DND-41 (cell line): Measurements from ENCODE around the gene MAPK8IP1.
"Not testable (repeated sequence)": the region's sequence is repeated elsewhere in the genome, so short reads cannot be mapped to it uniquely, and the experiment has no call there.

Experiments
- ATAC-seq: fragments of 200-7000 bp; cut with Tn5 transposase; 3 replicates; pipeline ENCODE4 v1.9.1; 2021; ENCODE audit warnings: low read depth; ENCODE audit not compliant: insufficient read depth
- DNase-seq: peaks from one replicate; pipeline ENCODE4 v3.0.0-alpha.2; 2020
- H2AFZ ChIP-seq: 2 replicates; pipeline ENCODE4 v1.6.0; 2012; ENCODE audit warnings: low read depth, low read length
- H3K27ac ChIP-seq: 2 replicates; pipeline ENCODE4 v1.5.1; 2012; ENCODE audit warnings: low read length, inconsistent platforms
- H3K27me3 ChIP-seq: fragments of 200-600 bp; sonication (generic); 2 replicates; pipeline ENCODE4 v1.6.0; 2012; ENCODE audit warnings: low read length, mild to moderate bottlenecking, inconsistent platforms; ENCODE audit not compliant: insufficient read depth, poor library complexity
- H3K36me3 ChIP-seq: 2 replicates; pipeline ENCODE4 v1.5.1; 2012; ENCODE audit warnings: low read length, inconsistent platforms; ENCODE audit not compliant: insufficient read depth
- H3K4me1 ChIP-seq: 2 replicates; pipeline ENCODE4 v1.5.1; 2012; ENCODE audit warnings: mild to moderate bottlenecking, low read length; ENCODE audit not compliant: insufficient read depth
- H3K4me2 ChIP-seq: 2 replicates; pipeline ENCODE4 v1.6.0; 2012; ENCODE audit warnings: mild to moderate bottlenecking, moderate library complexity, low read length, inconsistent platforms; ENCODE audit not compliant: insufficient read depth
- H3K4me3 ChIP-seq, 2 experiments: fragments of 200-600 bp in 1 of 2; shearing (Covaris generic) in 1 of 2; 2 replicates each; pipeline ENCODE4 v1.5.1; 2012 to 2016; ENCODE audit warnings: inconsistent platforms in 2 of 2, low read length in 2 of 2, mild to moderate bottlenecking in 2 of 2, low read depth in 1 of 2, moderate library complexity in 1 of 2
- H3K79me2 ChIP-seq: 2 replicates; pipeline ENCODE4 v1.6.0; 2012; ENCODE audit warnings: low read length, inconsistent platforms; ENCODE audit not compliant: insufficient read depth
- H3K9ac ChIP-seq: 2 replicates; pipeline ENCODE4 v1.6.0; 2012; ENCODE audit warnings: low read depth, mild to moderate bottlenecking, inconsistent platforms, low read length, moderate library complexity
- H3K9me3 ChIP-seq: 2 replicates; pipeline ENCODE4 v1.5.1; 2012; ENCODE audit warnings: low read length, moderate library complexity, mild to moderate bottlenecking, inconsistent platforms; ENCODE audit not compliant: insufficient read depth, severe bottlenecking
- H4K20me1 ChIP-seq: 2 replicates; pipeline ENCODE4 v1.6.0; 2012; ENCODE audit warnings: low read length; ENCODE audit not compliant: insufficient read depth
- EZH2 ChIP-seq: IDR thresholded peaks from 3 replicates; pipeline ENCODE4 v1.6.1; 2012; ENCODE audit warnings: borderline replicate concordance, low read depth, mild to moderate bottlenecking, moderate library complexity, low read length, inconsistent platforms; ENCODE audit not compliant: severe bottlenecking
- TF ChIP-seq, protein P1 (sequence below): IDR thresholded peaks from 2 replicates; pipeline ENCODE4 v1.5.1; 2012; ENCODE audit warnings: borderline replicate concordance, low read length, moderate library complexity, mild to moderate bottlenecking; ENCODE audit not compliant: poor library complexity, severe bottlenecking; ENCODE audit errors: extremely low read depth

MAPK8IP1 gene

GRCh38 chr11:45885274-45885920, at the start of gene MAPK8IP1:
Gene MAPK8IP1, plus strand, starts transcription at chr11:45885651. Its CDS starts 170 bp downstream, at chr11:45885821.
- TF ChIP-seq EZH2, result no peak
- TF ChIP-seq, protein P1, sequence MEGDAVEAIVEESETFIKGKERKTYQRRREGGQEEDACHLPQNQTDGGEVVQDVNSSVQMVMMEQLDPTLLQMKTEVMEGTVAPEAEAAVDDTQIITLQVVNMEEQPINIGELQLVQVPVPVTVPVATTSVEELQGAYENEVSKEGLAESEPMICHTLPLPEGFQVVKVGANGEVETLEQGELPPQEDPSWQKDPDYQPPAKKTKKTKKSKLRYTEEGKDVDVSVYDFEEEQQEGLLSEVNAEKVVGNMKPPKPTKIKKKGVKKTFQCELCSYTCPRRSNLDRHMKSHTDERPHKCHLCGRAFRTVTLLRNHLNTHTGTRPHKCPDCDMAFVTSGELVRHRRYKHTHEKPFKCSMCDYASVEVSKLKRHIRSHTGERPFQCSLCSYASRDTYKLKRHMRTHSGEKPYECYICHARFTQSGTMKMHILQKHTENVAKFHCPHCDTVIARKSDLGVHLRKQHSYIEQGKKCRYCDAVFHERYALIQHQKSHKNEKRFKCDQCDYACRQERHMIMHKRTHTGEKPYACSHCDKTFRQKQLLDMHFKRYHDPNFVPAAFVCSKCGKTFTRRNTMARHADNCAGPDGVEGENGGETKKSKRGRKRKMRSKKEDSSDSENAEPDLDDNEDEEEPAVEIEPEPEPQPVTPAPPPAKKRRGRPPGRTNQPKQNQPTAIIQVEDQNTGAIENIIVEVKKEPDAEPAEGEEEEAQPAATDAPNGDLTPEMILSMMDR, result no peak
- Histone ChIP-seq H3K27me3 (no peaks in the 10 kb centered on the region), H2AFZ (peak within 1 kb of the TSS; percentile 63; the same call in 1 of the 2 replicates), H3K4me1 (peaks cover 13% of the 10 kb centered on the region), H3K4me2 (peak within 1 kb of the TSS; percentile 82), H3K79me2 (no peaks in the 10 kb centered on the region), H3K9ac (peak within 1 kb of the TSS; percentile 52), H3K9me3 (no peaks in the 10 kb centered on the region), H3K36me3 (peaks cover 16% of the 10 kb centered on the region), H4K20me1 (peaks cover 27% of the 10 kb centered on the region), H3K4me3 (peak within 1 kb of the TSS; percentile 26 to 63; a peak in 3 of 4 replicates), H3K27ac (no peak within 1 kb of the TSS)
- peak; percentile 87 for ATAC-seq
- DNase-seq, result peak; percentile 75

- DNase-seq (no peak), ATAC-seq (no peak)
- no peaks in the 10 kb centered on the region for H3K27me3 ChIP-seq
- TF ChIP-seq EZH2, result no peak
- TF ChIP-seq, protein P1, result no peak
- H4K20me1 ChIP-seq, result no peaks in the 10 kb centered on the region
- no peak overlapping the region for H3K4me3 ChIP-seq
- no peak overlapping the region for H3K27ac ChIP-seq
- H3K4me1 ChIP-seq, result peaks cover 27% of the 10 kb centered on the region
- no peaks in the 10 kb centered on the region for H3K9me3 ChIP-seq
- no peaks in the 10 kb centered on the region for H3K79me2 ChIP-seq
- H3K4me2 ChIP-seq, result no peak overlapping the region
- H3K9ac ChIP-seq, result no peak overlapping the region
- no peaks in the 10 kb centered on the region for H3K36me3 ChIP-seq
- no peak overlapping the region for H2AFZ ChIP-seq
Measured at GRCh38 chr11:45839204-45839603, 46.2 kb upstream of the MAPK8IP1 start.

- H3K27me3 ChIP-seq, ATAC-seq, DNase-seq, H3K9me3 ChIP-seq, H3K4me3 ChIP-seq, H3K27ac ChIP-seq, H4K20me1 ChIP-seq, H3K79me2 ChIP-seq, H3K4me2 ChIP-seq, H3K9ac ChIP-seq, H2AFZ ChIP-seq, H3K36me3 ChIP-seq: not testable (repeated sequence)
- peaks cover 17% of the 10 kb centered on the region for H3K4me1 ChIP-seq
Measured at GRCh38 chr11:45840251-45840650, 45.2 kb upstream of the MAPK8IP1 start.

DNA sequence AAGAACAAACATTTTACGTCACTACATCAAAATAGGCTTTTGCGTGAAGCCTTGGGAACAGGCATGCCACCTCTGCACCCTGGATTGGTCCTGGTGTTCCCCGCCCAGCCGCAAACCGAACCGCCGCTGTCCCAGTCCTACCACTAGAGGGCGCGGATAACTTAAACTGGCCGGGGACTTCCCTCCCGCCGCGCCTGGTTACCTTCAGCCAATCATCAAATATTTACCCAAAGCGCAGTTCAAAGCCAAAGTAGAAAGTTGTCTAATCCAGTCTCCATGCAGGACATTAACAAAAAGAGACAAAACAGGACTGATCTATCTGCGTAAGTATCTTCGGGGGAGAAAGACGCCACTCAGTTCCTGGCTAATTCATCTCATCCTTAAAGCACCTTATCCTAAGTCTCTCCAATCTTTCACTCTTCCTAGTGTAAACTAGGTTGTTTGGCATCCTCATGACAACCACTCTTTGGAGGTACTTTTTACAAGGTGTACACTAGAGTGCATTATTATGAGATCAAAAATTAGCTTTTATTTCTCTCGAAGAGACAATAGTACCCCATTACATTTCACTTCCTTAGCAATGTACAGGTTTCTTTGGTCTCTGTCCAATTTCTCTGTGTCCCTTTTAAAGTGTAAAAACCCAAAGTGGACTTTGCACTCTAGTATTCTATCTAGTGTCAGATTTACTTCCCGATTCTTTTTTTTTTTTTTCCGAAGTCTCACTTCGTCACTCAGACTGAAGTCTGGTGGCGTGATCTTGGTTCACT, 42.1 kb upstream of the MAPK8IP1 start:
- TF ChIP-seq, protein P1, result peak; percentile 98
- TF ChIP-seq EZH2, result no peak
- peak; percentile 90 for DNase-seq

More for the DNA sequence above, 42.1 kb upstream of the MAPK8IP1 start:
- Histone ChIP-seq H3K27me3 (no peaks in the 10 kb centered on the region), H3K4me2 (peak overlapping the region; percentile 67), H3K79me2 (peaks cover 10% of the 10 kb centered on the region), H3K4me3 (peak overlapping the region in 1 of 2 experiments; percentile 49; a peak in 2 of 4 replicates), H3K4me1 (peaks cover 25% of the 10 kb centered on the region), H4K20me1 (peaks cover 7% of the 10 kb centered on the region), H3K36me3 (no peaks in the 10 kb centered on the region), H3K27ac (peak overlapping the region; percentile 17; the same call in 1 of the 2 replicates), H3K9me3 (no peaks in the 10 kb centered on the region), H2AFZ (peak overlapping the region; percentile 85), H3K9ac (peak overlapping the region; percentile 30)
- ATAC-seq, result peak; percentile 66
